ENCODE data around the gene TCERG1L.
"Not testable (repeated sequence)": the region's sequence is repeated elsewhere in the genome, so short reads cannot be mapped to it uniquely, and the experiment has no call there.

TCERG1L gene

GRCh38 chr10:131248376-131249165, 63.0 kb downstream of the TCERG1L start:
- DNase-seq (no peak), ATAC-seq (no peak)

- DNase-seq (no peak), ATAC-seq (no peak)
These were observed 63.6 kb downstream of the TCERG1L start for GRCh38 chr10:131247873-131248272.

- ATAC-seq: no peak
- no peak for DNase-seq
These were observed 64.7 kb downstream of the TCERG1L start for GRCh38 chr10:131246775-131247174.

- ATAC-seq: peak; percentile 31
- DNase-seq: no peak
These were observed 65.4 kb downstream of the TCERG1L start for GRCh38 chr10:131246089-131246488.

- DNase-seq (no peak), ATAC-seq (no peak)
These were observed 66.0 kb downstream of the TCERG1L start for GRCh38 chr10:131245475-131246059.

GRCh38 chr10:131244836-131245235, 66.7 kb downstream of the TCERG1L start:
- ATAC-seq (no peak), DNase-seq (no peak)

- no peak for DNase-seq
- ATAC-seq: no peak
These were observed 68.4 kb downstream of the TCERG1L start for GRCh38 chr10:131243076-131243475.

GRCh38 chr10:131242007-131242406, 69.5 kb downstream of the TCERG1L start:
- no peak for ATAC-seq

GRCh38 chr10:131240691-131241090, 70.8 kb downstream of the TCERG1L start:
- DNase-seq (no peak), ATAC-seq (no peak)

More at GRCh38 chr10:131242007-131242406, 69.5 kb downstream of the TCERG1L start:
- DNase-seq: peak; percentile 9

- ATAC-seq: no peak
- no peak for DNase-seq
These were observed 71.6 kb downstream of the TCERG1L start for GRCh38 chr10:131239926-131240325.

GRCh38 chr10:131239450-131239849, 72.1 kb downstream of the TCERG1L start:
- DNase-seq (no peak), ATAC-seq (no peak)

GRCh38 chr10:131238669-131239280, 72.7 kb downstream of the TCERG1L start:
- DNase-seq: no peak
- no peak for ATAC-seq

- no peak for ATAC-seq
- DNase-seq: no peak
These were observed 73.4 kb downstream of the TCERG1L start for GRCh38 chr10:131237991-131238651.

- DNase-seq, ATAC-seq: not testable (repeated sequence)
These were observed 76.9 kb downstream of the TCERG1L start for GRCh38 chr10:131234606-131235005.

- no peak for DNase-seq
- ATAC-seq: no peak
These were observed 77.8 kb downstream of the TCERG1L start for GRCh38 chr10:131233611-131234258.

GRCh38 chr10:131231965-131232541, 79.5 kb downstream of the TCERG1L start:
- DNase-seq: no peak

GRCh38 chr10:131231323-131231964, 80.1 kb downstream of the TCERG1L start:
- ATAC-seq (no peak), DNase-seq (no peak)

More at GRCh38 chr10:131231965-131232541, 79.5 kb downstream of the TCERG1L start:
- no peak for ATAC-seq

- ATAC-seq (no peak), DNase-seq (no peak)
These were observed 80.7 kb downstream of the TCERG1L start for GRCh38 chr10:131230641-131231322.

GRCh38 chr10:131230166-131230565, 81.4 kb downstream of the TCERG1L start:
- no peak for DNase-seq
- ATAC-seq: no peak

- ATAC-seq: no peak
- DNase-seq: no peak
These were observed 84.3 kb downstream of the TCERG1L start for GRCh38 chr10:131227163-131227740.

All from stimulated activated naive CD8-positive, alpha-beta T cell treated with anti-CD3 and anti-CD28 coated beads, Interleukin-15, Interleukin-2, amounts not matched to agents 100 U/mL and 50 U/mL, for 24 hours (primary cell).